Fibroblast of villous mesenchyme (primary cell): ENCODE data around the gene SIL1. TPM values are rescaled to one million over a fixed set of nuclear protein-coding genes. Genes with fewer than 3 reads are reported as not detected.
A peak's percentile ranks its signal among the peaks of the same experiment; 100 is the strongest.
"Not testable (repeated sequence)": the region's sequence is repeated elsewhere in the genome, so short reads cannot be mapped to it uniquely, and the experiment has no call there.

Source experiments
- DNase-seq: peaks from one replicate; pipeline ENCODE4 v3.0.0-alpha.2; 2010; ENCODE audit warnings: low read depth
- H3K4me3 ChIP-seq: 2 replicates; pipeline ENCODE4 v1.5.1; 2011; ENCODE audit warnings: low read depth, mild to moderate bottlenecking, low read length
- CTCF ChIP-seq: IDR thresholded peaks from 2 replicates; pipeline ENCODE4 v1.5.1; 2012; ENCODE audit warnings: low read depth, mild to moderate bottlenecking, low read length; ENCODE audit not compliant: insufficient read depth
- total RNA-seq: library from RNA; depleted of rRNA; stranded (reverse); fragments of >200 nt; gene quantifications from 2 replicates; pipeline ENCODE4 v1.2.3, GENCODE V29; 2012

The SIL1 gene
- total RNA-seq, 1 donor, result 57.0 TPM

DNA sequence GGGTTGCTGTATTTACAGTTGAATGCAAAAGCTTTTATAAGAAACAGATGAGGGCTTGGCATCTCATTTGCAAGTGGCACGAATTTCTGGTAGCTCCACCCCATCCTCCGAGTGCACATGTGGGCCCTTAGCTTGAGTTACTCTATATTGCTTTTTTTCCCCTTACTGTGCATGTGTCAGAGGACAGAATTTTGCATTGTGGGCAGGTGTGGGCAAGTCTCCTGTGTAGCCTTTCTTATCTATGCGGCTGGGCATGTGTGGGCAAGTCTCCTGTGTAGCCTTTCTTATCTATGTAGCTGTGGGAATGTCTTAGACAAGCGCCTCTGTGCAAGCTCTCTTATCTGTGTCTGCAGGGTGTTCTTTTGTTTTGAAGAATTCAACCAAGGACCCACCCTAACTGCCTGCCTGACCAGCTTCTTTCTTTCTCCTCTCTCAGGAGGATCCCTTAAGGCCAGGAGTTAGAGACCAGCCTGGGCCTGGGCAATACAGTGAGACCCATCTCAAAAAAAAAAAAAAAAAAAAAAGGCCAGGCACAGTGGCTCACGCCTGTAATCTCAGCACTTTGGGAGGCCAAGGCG, 34.1 kb upstream of the SIL1 start:
- DNase-seq, result no peak
- H3K4me3 ChIP-seq, result no peak overlapping the region
- no peak for TF ChIP-seq CTCF

GRCh38 chr5:139228201-139228803, 30.1 kb upstream of the SIL1 start:
- TF ChIP-seq CTCF, result no peak

GRCh38 chr5:139226131-139226530, 28.0 kb upstream of the SIL1 start:
- H3K4me3 ChIP-seq, result no peak overlapping the region
- TF ChIP-seq CTCF, result no peak
- no peak for DNase-seq

More at GRCh38 chr5:139228201-139228803, 30.1 kb upstream of the SIL1 start:
- no peak for DNase-seq
- H3K4me3 ChIP-seq, result no peak overlapping the region

- H3K4me3 ChIP-seq, result no peak overlapping the region
- no peak for TF ChIP-seq CTCF
- no peak for DNase-seq
These were observed 25.3 kb upstream of the SIL1 start for GRCh38 chr5:139223481-139223880.

DNA sequence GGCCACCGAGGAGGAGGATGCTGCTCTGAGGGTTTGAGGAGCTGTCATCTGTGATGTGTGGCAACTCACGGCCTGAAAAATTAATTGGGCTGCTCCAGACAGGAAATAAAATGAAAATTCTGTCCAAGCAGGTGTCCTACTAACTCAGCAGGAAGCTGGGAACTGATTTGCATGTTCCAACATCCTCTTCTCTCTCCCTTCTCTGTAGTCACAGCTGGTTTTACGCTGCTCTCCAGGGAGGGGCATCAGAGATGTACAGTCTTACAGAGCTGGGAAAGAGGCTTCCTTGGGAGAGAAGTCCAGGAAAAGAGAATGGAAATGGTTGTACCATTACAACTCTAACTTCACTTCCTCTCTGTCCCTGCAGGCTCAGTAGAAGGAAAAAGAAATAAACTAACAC, 24.2 kb upstream of the SIL1 start:
- TF ChIP-seq CTCF, result no peak

DNA sequence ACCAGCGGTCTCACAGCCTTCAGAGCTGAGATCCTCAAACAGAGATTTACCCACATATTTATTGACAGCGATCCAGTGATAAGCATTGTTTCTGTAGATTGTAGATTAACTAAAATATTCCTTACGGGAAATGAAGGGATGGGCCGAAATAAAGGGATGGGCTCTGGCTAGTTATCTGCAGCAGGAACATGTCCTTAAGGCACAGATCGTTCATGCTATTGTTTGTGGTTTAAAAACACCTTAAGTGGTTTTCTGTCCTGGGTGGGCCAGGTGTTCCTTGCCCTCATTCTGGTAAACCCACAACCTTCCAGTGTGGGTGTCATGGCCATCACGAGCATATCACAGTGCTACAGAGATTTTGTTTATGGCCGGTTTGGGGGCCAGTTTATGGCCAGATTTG, 19.9 kb upstream of the SIL1 start:
- H3K4me3 ChIP-seq, DNase-seq: not testable (repeated sequence)

More for the DNA sequence above, 24.2 kb upstream of the SIL1 start:
- DNase-seq, result no peak
- no peak overlapping the region for H3K4me3 ChIP-seq

DNA sequence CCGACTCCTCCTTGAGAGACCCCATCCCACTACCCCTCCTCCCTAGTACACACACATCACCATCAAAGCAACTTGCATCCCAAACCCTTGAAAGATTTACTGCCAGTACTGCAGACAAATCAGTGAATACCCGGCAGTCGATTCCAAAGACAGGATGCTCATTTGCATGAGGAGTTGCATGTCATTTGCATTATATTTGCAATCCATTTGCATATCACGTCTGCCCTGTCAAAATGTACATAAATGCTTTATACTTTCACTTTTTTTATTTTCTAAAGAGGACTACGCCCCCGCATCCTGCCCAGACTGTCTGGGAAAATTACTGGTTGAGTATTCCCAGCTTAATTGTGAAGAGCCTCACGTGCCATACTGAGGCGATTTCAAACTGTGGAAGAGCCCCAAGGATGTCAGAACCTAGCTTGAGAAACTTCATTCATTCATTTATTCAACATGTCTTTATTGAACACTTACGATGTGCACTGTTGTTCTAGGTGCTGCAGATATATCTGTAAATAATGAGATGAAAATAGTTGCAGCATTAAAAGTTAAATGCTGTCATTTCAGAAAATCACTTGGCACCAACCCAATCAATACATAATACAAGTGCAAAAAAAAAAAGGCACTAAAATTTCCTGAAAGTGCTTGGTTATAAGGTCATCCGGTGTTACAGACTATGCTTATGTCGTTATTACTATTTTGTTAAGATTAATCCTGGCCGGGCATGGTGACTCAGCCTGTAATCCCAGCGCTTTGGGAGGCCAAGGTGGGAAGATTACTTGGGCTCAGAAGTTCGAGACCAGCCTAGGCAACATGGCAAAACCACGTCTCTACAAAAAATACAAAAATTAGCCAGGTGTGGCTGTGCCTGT, 17.2 kb upstream of the SIL1 start:
- peak; percentile 40 for DNase-seq
- TF ChIP-seq CTCF, result no peak
- H3K4me3 ChIP-seq, result no peak overlapping the region
